CD4-positive, alpha-beta T cell treated with Interleukin-12 subunit alpha and Interleukin-12 subunit beta, for 1 hour (primary cell): Measurements from ENCODE around the gene CD47.

ENCODE experiments used
- DNase-seq: peaks from one replicate; pipeline ENCODE4 v3.0.0-alpha.2; 2020

CD47 gene

GRCh38 chr3:108046247-108046646 is 44.6 kb downstream of the CD47 start:
- no peak for DNase-seq

- no peak for DNase-seq
Measured at GRCh38 chr3:108044699-108045098, 46.1 kb downstream of the CD47 start.

GRCh38 chr3:108042300-108042699 is 48.5 kb downstream of the CD47 start:
- DNase-seq: no peak

GRCh38 chr3:108041253-108041652 is 49.6 kb downstream of the CD47 start:
- no peak for DNase-seq

GRCh38 chr3:108037770-108038169 is 53.1 kb downstream of the CD47 start:
- no peak for DNase-seq

GRCh38 chr3:108036984-108037741 is 53.7 kb downstream of the CD47 start:
- DNase-seq: no peak

GRCh38 chr3:108036401-108036800 is 54.4 kb downstream of the CD47 start:
- DNase-seq: no peak

GRCh38 chr3:108035751-108036150 is 55.1 kb downstream of the CD47 start:
- DNase-seq: no peak

- DNase-seq: no peak
Measured at GRCh38 chr3:108031895-108032294, 58.9 kb downstream of the CD47 start.

- no peak for DNase-seq
Measured at GRCh38 chr3:108030960-108031359, 59.9 kb downstream of the CD47 start.

GRCh38 chr3:108029466-108029865 is 61.4 kb downstream of the CD47 start:
- no peak for DNase-seq

- no peak for DNase-seq
Measured at GRCh38 chr3:108028896-108029295, 61.9 kb downstream of the CD47 start.

- DNase-seq: no peak
Measured at GRCh38 chr3:108025177-108025576, 65.7 kb downstream of the CD47 start.

GRCh38 chr3:108024146-108024850 is 66.5 kb downstream of the CD47 start:
- DNase-seq: no peak

- DNase-seq: no peak
Measured at GRCh38 chr3:108022256-108023150, 68.3 kb downstream of the CD47 start.

GRCh38 chr3:108021533-108021932 is 69.3 kb downstream of the CD47 start:
- DNase-seq: no peak

- no peak for DNase-seq
Measured at GRCh38 chr3:108021131-108021530, 69.7 kb downstream of the CD47 start.

GRCh38 chr3:108018552-108018951 is 72.3 kb downstream of the CD47 start:
- DNase-seq: no peak

- DNase-seq: no peak
Measured at GRCh38 chr3:108017587-108017986, 73.2 kb downstream of the CD47 start.

GRCh38 chr3:108014943-108015342 is 75.9 kb downstream of the CD47 start:
- DNase-seq: no peak

GRCh38 chr3:108013141-108014055 is 77.4 kb downstream of the CD47 start:
- DNase-seq: no peak

GRCh38 chr3:108012304-108012703 is 78.5 kb downstream of the CD47 start:
- DNase-seq: no peak
